Transverse colon (tissue), 3 donors: ENCODE data around the gene GNAT1.

Experiments used
- CTCF ChIP-seq, 5 experiments: fragments of 200-600 bp in 3 of 5; fragments of 450-650 bp in 2 of 5; sonication (generic) in 3 of 5; IDR thresholded peaks; 1 replicate in 2 of 5; 2 replicates in 3 of 5; pipeline ENCODE4 v1.5.1; 2016 to 2017; ENCODE audit warnings: antibody characterized with exemption in 5 of 5, inconsistent platforms in 3 of 5, mild to moderate bottlenecking in 2 of 5, moderate library complexity in 1 of 5
- POLR2A ChIP-seq: fragments of 450-650 bp; IDR thresholded peaks from one replicate; pipeline ENCODE4 v1.6.1; 2016; ENCODE audit warnings: antibody characterized with exemption, mild to moderate bottlenecking, moderate library complexity

GRCh38 chr3:50174517-50174895, 16.9 kb upstream of the GNAT1 start:
- TF ChIP-seq CTCF (IDR thresholded peaks at IDR 0.05) (no peak), POLR2A (no peak)
